NCI-H226 (cell line): Measurements from ENCODE around the gene RHOT2.

Experiments
- DNase-seq: peaks from one replicate; pipeline ENCODE4 v3.0.0-alpha.2; 2015

The RHOT2 gene

DNA sequence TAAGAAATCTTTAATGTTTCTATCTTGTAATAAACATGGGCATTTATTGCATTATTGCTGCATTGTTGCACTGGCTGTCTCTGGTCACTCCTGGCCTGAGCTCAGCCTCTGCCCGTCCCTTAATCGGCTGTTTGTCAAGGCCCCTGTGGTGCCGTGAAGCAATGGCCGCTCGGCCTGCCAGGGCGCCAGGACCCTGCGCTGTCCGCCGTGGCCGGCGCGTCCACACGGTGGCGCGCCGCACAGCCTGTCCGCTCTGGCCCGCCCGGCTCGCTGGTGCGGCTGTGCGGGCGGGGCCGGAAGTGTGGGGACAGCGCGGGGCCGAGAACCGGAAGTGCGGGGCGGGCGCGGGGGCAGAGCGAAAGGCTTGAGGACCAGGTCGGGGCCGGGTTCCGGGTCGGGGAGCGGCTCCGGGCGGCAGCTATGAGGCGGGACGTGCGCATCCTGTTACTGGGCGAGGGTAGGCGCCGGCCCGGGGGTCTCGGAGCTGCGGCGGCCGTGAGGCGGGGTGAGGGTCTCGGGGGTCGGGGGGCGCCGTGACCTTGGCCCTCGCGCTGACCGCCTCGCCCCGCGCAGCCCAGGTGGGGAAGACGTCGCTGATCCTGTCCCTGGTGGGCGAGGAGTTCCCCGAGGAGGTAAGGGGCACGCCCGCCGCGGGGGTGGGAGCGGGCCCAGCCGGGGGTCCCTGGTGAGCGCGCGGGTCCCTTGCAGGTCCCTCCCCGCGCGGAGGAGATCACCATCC, at the start of gene RHOT2:
TSS of gene RHOT2 (plus strand) at position 353 of the 739 bp plus-strand sequence. CDS start at position 421, 68 bp downstream.
- peak; percentile 85 for DNase-seq

- no peak for DNase-seq
Observed at GRCh38 chr16:619476-620100, 48.3 kb upstream of the RHOT2 start.

- no peak for DNase-seq
Observed at GRCh38 chr16:620700-621525, 47.0 kb upstream of the RHOT2 start.

GRCh38 chr16:621526-622105, 46.3 kb upstream of the RHOT2 start:
- no peak for DNase-seq

- no peak for DNase-seq
Observed at GRCh38 chr16:622920-623280, 45.0 kb upstream of the RHOT2 start.

DNA sequence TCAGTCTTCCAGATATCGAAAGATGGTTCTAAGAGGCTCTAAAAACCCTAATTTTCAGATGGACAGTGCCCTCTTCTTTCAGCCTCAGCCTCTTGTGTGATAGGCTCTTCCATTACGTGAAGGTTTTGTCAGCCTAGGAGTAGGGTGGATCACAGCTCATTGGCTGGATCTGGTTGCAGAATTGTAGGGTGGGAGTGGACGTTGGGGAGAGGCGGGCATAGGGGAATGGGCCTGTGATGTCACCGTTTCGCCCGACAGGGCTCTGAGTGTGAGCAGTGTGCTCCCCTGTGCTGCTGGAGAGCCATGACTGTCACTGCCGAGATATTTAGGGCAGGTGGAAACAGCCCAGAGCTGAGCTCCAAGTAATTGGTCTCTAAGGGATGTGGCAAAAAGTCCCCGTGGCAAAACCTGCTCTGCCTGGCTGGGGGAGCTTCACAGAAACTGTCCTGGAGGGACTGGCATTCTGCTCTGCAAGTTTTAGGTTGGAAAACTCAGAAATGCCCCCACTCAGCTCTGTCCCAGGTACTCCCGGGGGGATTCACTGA, 43.3 kb upstream of the RHOT2 start:
- DNase-seq: no peak

DNA sequence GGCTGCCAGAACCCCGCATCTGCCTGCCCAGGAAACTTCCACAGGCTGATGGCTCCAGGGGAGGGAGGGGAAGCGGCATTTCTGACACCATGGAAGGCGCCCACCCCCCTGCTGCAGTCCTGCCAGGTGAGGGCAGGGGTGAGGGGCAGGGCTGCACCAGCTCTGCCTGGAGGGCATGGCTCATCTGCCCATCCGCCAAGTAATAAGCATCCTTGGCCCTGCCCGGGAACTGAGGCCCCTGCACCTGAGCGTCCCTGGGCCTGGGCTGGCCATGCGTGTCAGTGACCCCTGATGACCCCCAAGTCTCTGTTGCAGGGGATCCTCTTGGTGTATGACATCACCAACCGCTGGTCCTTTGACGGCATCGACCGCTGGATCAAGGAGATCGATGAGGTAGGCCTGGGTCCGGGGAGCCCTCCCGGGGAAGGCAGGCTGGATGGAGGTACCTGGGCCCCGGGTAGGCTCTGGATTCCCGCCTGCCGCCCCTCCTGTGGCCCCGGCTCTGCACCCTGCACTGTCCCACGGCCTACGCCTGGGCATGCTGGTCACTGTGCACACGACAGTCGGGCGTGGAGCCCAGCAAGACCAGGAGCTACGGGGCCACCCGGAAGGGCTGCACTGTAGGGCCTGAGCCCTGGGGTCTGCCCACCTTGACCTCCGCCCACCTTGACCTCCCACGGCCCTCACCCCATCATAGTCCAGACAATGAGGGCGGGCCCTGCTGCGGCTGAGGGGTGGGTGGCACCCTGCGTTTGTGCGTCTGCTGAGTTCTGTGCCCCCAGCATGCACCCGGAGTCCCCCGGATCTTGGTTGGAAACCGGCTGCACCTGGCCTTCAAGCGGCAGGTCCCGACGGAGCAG, 42.6 kb upstream of the RHOT2 start:
- no peak for DNase-seq

DNA sequence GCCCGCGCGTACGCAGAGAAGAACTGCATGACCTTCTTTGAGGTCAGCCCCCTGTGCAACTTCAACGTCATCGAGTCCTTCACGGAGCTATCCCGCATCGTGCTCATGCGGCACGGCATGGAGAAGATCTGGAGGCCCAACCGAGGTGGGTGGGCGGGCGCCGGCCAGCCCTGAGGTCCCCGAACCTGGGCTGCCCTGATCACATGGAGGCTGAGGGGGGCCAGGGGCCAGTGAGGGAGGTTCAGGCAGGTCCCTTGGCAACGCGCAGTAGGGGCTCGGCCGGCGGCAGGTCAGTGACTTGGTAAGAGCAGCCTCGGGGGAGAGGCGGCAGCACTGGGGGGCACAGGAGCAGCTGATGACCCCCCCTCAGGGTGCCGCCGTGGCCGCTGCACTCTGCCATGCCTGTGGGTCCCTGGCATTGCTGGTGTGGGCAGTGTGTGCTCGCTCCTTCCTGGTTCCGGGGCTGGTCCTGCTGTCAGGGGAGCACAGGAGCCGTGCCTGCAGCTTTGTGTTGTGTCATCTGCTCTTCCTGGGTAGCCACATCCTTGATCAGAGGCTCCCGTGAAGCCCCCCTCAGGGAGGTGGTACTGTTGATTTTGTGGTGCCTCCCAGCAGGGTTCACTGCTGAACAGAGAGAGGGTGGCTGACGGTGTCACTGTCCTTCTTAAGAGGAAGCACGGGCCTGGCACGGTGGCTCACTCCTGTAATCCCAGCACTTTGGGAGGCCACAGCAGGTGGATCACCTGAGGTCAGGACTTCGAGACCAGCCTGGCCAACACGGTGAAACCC, 41.8 kb upstream of the RHOT2 start:
- no peak for DNase-seq

GRCh38 chr16:626787-627453, 41.0 kb upstream of the RHOT2 start:
- DNase-seq: peak; percentile 96

DNA sequence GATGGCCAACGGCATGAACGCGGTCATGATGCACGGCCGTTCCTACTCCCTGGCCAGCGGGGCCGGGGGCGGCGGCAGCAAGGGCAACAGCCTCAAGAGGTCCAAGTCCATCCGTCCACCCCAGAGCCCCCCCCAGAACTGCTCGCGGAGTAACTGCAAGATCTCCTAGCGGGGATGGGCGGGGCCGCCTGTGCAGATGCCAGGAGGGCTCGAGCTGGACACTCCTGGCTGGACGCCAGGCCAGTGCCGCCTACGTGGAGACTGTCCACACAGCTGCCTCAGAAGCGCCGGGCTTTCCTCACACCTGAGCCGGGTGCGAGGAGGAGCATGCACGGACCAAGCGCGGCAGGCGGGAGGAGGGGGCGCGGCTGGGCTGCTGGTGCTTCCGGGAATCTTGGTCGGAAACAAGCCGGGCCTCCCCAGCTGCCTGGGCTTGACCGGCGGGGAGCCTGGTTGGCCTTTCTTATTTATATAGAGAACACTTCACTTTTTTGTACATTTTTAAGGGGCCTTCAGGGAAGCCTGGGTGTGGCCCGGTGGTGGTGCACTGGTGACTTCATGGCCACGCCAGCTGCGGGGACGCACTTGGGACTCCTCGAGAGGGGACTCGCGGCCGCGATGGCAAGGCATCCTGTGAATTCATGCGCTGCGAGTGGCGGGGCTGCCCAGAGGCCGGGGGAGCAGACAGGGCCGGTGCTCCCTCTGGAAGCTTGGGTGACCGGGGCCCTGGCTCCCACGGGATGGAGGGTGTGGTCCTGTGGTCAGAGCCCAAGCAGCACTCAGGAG, 40.3 kb upstream of the RHOT2 start:
- DNase-seq: peak; percentile 94

GRCh38 chr16:628321-629061, 39.4 kb upstream of the RHOT2 start:
- no peak for DNase-seq

- no peak for DNase-seq
Observed at GRCh38 chr16:629185-629832, 38.6 kb upstream of the RHOT2 start.

GRCh38 chr16:629833-630248, 38.1 kb upstream of the RHOT2 start:
- no peak for DNase-seq

- no peak for DNase-seq
Observed at GRCh38 chr16:630249-630814, 37.6 kb upstream of the RHOT2 start.

- DNase-seq: peak; percentile 14
Observed at GRCh38 chr16:630815-631405, 37.0 kb upstream of the RHOT2 start, which contains the start of gene WFIKKN1. Gene WFIKKN1, plus strand, starts transcription at chr16:630985. Its CDS starts 269 bp downstream, at chr16:631254.

DNA sequence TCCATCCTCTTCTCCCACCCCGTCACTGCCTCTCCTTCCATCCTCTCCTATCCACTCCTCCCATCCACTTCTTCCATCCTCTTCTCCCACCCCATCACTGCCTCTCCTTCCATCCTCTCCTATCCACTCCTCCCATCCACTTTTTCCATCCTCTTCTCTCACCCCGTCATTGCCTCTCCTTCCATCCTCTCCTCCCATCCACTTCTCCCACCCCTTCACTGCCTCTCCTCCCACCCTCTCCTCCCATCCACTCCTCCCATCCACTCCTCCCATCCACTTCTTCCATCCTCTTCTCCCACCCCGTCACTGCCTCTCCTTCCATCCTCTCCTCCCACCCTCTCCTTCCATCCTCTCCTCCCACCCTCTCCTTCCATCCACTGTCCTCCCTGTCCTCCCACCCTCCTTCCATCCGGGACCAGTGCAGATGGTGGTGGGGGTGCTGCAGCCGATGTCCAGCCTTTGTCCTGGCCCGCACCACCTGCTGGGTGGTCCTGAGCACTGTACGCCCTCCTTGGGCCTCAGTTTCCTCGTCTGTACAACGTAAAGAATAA, 36.0 kb upstream of the RHOT2 start:
- DNase-seq: no peak
